ENCODE results near the gene RPL5. TPM values are rescaled to one million over a fixed set of nuclear protein-coding genes. Genes with fewer than 3 reads are reported as not detected.

RPL5 gene
- total and polyA plus RNA-seq, 2 experiments from 2014 or later = 2,182 to 3,547 TPM

GRCh38 chr1:92857817-92858216 lies 26.0 kb downstream of the RPL5 start (continued):
- TF ChIP-seq, protein P1, sequence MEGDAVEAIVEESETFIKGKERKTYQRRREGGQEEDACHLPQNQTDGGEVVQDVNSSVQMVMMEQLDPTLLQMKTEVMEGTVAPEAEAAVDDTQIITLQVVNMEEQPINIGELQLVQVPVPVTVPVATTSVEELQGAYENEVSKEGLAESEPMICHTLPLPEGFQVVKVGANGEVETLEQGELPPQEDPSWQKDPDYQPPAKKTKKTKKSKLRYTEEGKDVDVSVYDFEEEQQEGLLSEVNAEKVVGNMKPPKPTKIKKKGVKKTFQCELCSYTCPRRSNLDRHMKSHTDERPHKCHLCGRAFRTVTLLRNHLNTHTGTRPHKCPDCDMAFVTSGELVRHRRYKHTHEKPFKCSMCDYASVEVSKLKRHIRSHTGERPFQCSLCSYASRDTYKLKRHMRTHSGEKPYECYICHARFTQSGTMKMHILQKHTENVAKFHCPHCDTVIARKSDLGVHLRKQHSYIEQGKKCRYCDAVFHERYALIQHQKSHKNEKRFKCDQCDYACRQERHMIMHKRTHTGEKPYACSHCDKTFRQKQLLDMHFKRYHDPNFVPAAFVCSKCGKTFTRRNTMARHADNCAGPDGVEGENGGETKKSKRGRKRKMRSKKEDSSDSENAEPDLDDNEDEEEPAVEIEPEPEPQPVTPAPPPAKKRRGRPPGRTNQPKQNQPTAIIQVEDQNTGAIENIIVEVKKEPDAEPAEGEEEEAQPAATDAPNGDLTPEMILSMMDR (conservative IDR thresholded peaks at IDR 0.05; ENCODE audit: low read depth in 2 of 2) = no peak
- TF ChIP-seq EZH2phosphoT487 (IDR thresholded peaks at IDR 0.05; ENCODE audit: unreplicated experiment) = no peak
- no peak for TF ChIP-seq POLR2AphosphoS5 (IDR thresholded peaks at IDR 0.05; ENCODE audit: low read depth)

- no peaks in the 10 kb centered on the region for H3F3A ChIP-seq (replicated peaks; ENCODE audit: low read depth)
- DNase-seq (ENCODE audit: low spot score) = peak; percentile 92
- no peaks in the 10 kb centered on the region for H3K9me3 Mint-ChIP-seq
- H2AFZ ChIP-seq = no peak overlapping the region
- no peaks in the 10 kb centered on the region for H3K36me3 Mint-ChIP-seq (ENCODE audit: low read depth)
- H3K9me2 ChIP-seq (ENCODE audit: insufficient read depth) = no peaks in the 10 kb centered on the region
- H3K27ac Mint-ChIP-seq = no peak overlapping the region
- H4K20me1 ChIP-seq (replicated peaks; ENCODE audit: insufficient read depth) = no peaks in the 10 kb centered on the region
- H3K4me2 ChIP-seq = no peak overlapping the region
- H3K27me3 Mint-ChIP-seq (ENCODE audit: insufficient read depth, low read depth, poor library complexity) = peaks cover 2% of the 10 kb centered on the region
- no peak overlapping the region for H3K4me3 Mint-ChIP-seq
- peak; percentile 81 for ATAC-seq
- H3K27me3 ChIP-seq (ENCODE audit: insufficient read depth) = no peaks in the 10 kb centered on the region
- no peak overlapping the region for H3K4me3 ChIP-seq
- 0 out of 3 replicates have a peak, but pooled peaks cover 3% of the 10 kb centered on the region for H3K4me1 Mint-ChIP-seq
- no peaks in the 10 kb centered on the region for H3K36me3 ChIP-seq (ENCODE audit: insufficient read depth)
- H3K27ac ChIP-seq (ENCODE audit: low read depth) = no peak overlapping the region
- TF ChIP-seq, protein P1 (conservative IDR thresholded peaks at IDR 0.05; ENCODE audit: low read depth in 2 of 2) = peak; percentile 99 to 100
- no peak for TF ChIP-seq EZH2 (IDR thresholded peaks at IDR 0.05; ENCODE audit: low read depth, unreplicated experiment)
- H3K79me2 ChIP-seq (replicated peaks; ENCODE audit: insufficient read depth) = no peaks in the 10 kb centered on the region
- H3K4me1 ChIP-seq (ENCODE audit: insufficient read depth) = no peaks in the 10 kb centered on the region
These were observed 26.9 kb downstream of the RPL5 start for GRCh38 chr1:92858564-92859399.

DNA sequence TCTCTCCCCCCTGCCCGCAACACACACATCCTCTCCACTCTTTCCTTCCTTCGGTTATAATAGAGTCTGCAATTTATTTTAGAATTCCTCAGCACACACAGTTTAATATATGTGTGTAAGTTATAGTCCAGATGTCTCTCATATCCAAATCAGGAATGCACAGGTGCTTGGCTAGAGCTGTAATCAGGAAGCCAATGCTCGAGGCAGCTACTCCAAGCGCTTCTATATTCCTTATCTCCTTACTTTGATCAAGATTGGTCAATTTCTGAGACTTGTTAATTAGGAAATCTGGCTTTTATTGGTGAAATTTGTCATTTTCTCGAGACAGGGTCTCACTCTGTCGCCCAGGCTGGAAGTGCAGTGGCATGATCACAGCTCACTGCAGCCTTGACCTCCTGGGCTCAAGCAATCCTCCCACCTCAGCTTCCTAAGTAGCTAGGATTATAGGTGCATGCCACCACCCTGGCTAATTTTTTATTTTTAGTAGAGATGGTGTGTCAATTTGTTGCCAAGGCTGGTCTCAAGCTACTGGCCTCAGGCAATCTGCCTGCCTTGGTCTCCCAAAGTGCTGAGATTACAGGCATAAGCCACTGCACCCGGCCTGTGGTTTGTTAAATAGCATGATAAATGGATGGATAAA lies 27.7 kb downstream of the RPL5 start:
- TF ChIP-seq NANOG (IDR thresholded peaks at IDR 0.05; ENCODE audit: borderline replicate concordance) (no peak), EZH2 (IDR thresholded peaks at IDR 0.05; ENCODE audit: low read depth, unreplicated experiment) (no peak), POLR2AphosphoS5 (IDR thresholded peaks at IDR 0.05; ENCODE audit: low read depth) (no peak), ZNF114 (CRISPR knock-in tag; IDR thresholded peaks at IDR 0.05) (no peak), JUNB (IDR thresholded peaks at IDR 0.05; ENCODE audit: unreplicated experiment) (no peak)
- TF ChIP-seq, protein P2, sequence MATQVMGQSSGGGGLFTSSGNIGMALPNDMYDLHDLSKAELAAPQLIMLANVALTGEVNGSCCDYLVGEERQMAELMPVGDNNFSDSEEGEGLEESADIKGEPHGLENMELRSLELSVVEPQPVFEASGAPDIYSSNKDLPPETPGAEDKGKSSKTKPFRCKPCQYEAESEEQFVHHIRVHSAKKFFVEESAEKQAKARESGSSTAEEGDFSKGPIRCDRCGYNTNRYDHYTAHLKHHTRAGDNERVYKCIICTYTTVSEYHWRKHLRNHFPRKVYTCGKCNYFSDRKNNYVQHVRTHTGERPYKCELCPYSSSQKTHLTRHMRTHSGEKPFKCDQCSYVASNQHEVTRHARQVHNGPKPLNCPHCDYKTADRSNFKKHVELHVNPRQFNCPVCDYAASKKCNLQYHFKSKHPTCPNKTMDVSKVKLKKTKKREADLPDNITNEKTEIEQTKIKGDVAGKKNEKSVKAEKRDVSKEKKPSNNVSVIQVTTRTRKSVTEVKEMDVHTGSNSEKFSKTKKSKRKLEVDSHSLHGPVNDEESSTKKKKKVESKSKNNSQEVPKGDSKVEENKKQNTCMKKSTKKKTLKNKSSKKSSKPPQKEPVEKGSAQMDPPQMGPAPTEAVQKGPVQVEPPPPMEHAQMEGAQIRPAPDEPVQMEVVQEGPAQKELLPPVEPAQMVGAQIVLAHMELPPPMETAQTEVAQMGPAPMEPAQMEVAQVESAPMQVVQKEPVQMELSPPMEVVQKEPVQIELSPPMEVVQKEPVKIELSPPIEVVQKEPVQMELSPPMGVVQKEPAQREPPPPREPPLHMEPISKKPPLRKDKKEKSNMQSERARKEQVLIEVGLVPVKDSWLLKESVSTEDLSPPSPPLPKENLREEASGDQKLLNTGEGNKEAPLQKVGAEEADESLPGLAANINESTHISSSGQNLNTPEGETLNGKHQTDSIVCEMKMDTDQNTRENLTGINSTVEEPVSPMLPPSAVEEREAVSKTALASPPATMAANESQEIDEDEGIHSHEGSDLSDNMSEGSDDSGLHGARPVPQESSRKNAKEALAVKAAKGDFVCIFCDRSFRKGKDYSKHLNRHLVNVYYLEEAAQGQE (IDR thresholded peaks at IDR 0.05; ENCODE audit: unreplicated experiment) = no peak
- TF ChIP-seq, protein P3, sequence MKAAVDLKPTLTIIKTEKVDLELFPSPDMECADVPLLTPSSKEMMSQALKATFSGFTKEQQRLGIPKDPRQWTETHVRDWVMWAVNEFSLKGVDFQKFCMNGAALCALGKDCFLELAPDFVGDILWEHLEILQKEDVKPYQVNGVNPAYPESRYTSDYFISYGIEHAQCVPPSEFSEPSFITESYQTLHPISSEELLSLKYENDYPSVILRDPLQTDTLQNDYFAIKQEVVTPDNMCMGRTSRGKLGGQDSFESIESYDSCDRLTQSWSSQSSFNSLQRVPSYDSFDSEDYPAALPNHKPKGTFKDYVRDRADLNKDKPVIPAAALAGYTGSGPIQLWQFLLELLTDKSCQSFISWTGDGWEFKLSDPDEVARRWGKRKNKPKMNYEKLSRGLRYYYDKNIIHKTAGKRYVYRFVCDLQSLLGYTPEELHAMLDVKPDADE (IDR thresholded peaks at IDR 0.05) = no peak
- Histone ChIP-seq H3K27ac (ENCODE audit: low read depth) (no peak overlapping the region), H3F3A (replicated peaks; ENCODE audit: low read depth) (no peaks in the 10 kb centered on the region), H3K4me2 (no peak overlapping the region), H3K4me1 (ENCODE audit: insufficient read depth) (no peaks in the 10 kb centered on the region), H3K9me2 (ENCODE audit: insufficient read depth) (no peaks in the 10 kb centered on the region), H3K27me3 (ENCODE audit: insufficient read depth) (no peaks in the 10 kb centered on the region), H3K36me3 (ENCODE audit: insufficient read depth) (no peaks in the 10 kb centered on the region), H2AFZ (no peak overlapping the region), H3K79me2 (replicated peaks; ENCODE audit: insufficient read depth) (no peaks in the 10 kb centered on the region), H4K20me1 (replicated peaks; ENCODE audit: insufficient read depth) (no peaks in the 10 kb centered on the region), H3K4me3 (no peak overlapping the region)
- Mint-ChIP-seq H3K27me3 (ENCODE audit: insufficient read depth, low read depth, poor library complexity) (peaks cover 2% of the 10 kb centered on the region), H3K36me3 (ENCODE audit: low read depth) (no peaks in the 10 kb centered on the region), H3K4me1 (0 out of 3 replicates have a peak, but pooled peaks cover 2% of the 10 kb centered on the region), H3K27ac (no peak overlapping the region), H3K4me3 (no peak overlapping the region), H3K9me3 (no peaks in the 10 kb centered on the region)
- DNase-seq (ENCODE audit: low spot score) (no peak), ATAC-seq (no peak)

Data from GM23338 (cell line).